Thyroid gland (tissue), 4 donors: Measurements from ENCODE around the gene SPATA9. TPM values are rescaled to one million over a fixed set of nuclear protein-coding genes. Genes with fewer than 3 reads are reported as not detected.

Experiments
- DNase-seq, 2 donors: peaks; one replicate each; pipeline ENCODE4 v3.0.0-alpha.2; 2019
- H3K27ac ChIP-seq, 3 donors: fragments of 200-600 bp; sonication (generic); 1 replicate in 2 of 3; 2 replicates in 1 of 3; pipeline ENCODE4 v1.5.1; 2016 to 2019; ENCODE audit warnings: mild to moderate bottlenecking in 1 of 3, moderate library complexity in 1 of 3
- H3K27me3 ChIP-seq: fragments of 200-600 bp; sonication (generic); one replicate; pipeline ENCODE4 v1.5.1; 2019
- H3K36me3 ChIP-seq, 2 donors: fragments of 200-600 bp; sonication (generic); one replicate each; pipeline ENCODE4 v1.5.1; 2016 to 2019
- H3K4me1 ChIP-seq, 2 donors: fragments of 200-600 bp; sonication (generic); one replicate each; pipeline ENCODE4 v1.5.1; 2017 to 2019
- H3K4me3 ChIP-seq, 3 donors: fragments of 200-600 bp; sonication (generic); replicated peaks in 1 of 3; 1 replicate in 2 of 3; 2 replicates in 1 of 3; pipeline ENCODE4 v1.5.1; 2016; ENCODE audit warnings: mild to moderate bottlenecking in 1 of 3
- H3K9me3 ChIP-seq: fragments of 200-600 bp; sonication (generic); one replicate; pipeline ENCODE4 v1.5.1; 2017
- CTCF ChIP-seq, 6 experiments: fragments of 200-600 bp in 3 of 6; fragments of 450-650 bp in 3 of 6; sonication (generic) in 3 of 6; IDR thresholded peaks; one replicate each; pipeline ENCODE4 v1.5.1; 2016 to 2019; ENCODE audit warnings: antibody characterized with exemption in 6 of 6, mild to moderate bottlenecking in 2 of 6, inconsistent platforms in 1 of 6, moderate library complexity in 1 of 6
- POLR2A ChIP-seq, 2 donors: fragments of 450-650 bp; IDR thresholded peaks; one replicate each; pipeline ENCODE4 v1.6.1; 2017; ENCODE audit warnings: antibody characterized with exemption in 2 of 2, mild to moderate bottlenecking in 2 of 2, moderate library complexity in 1 of 2
- WGBS, 2 donors: methylation state at CpG; one replicate each; pipeline ENCODE4 v1.1.5; 2017; 5-methylcytosine and 5-hydroxymethylcytosine counted together
- intact Hi-C: fragments of 100-400 bp; cut with DNase I; formaldehyde crosslinking; loops from one replicate; pipeline ENCODE4 v1.15.1; 2023
- total RNA-seq, 4 donors: library from RNA; depleted of rRNA; stranded (reverse); fragments of >200 nt; gene quantifications; one replicate each; pipeline ENCODE4 v1.2.3, GENCODE V29; 2016

The SPATA9 gene
- total RNA-seq, 4 donors from 2014 or later: not detected

DNA sequence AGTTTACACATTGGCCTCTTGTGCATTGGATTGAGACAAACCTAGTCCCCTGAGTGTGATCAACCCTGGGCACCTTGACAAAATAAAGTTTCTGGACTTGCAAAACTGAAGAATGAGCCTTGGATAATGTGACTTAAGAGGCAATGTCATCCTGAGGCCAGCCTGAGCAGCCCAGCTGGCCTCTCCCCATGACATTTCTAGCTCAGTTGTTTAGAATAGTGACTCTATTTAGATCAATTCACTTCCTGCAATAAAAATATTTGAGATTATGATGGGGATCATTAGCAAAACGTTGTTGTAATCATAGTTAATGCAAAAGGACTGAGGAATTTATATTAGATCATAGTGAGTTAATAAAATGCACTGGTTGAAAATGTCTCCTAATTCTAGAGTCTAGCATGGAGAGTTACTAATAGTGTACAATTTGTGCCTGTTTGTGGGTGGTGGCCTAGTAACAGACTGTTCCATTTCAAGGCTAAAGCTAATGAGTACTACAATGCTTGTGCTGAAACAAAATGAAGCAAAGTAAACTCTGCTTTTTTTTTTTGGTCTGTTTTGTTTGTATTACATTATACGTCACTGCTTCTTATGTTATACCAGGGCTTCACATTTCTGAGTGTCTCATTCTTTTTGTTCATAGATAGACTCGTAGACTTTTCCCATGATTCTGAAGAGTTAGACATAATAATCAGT is 37.4 kb upstream of the SPATA9 start:
- Histone ChIP-seq H3K27me3 (no peaks in the 10 kb centered on the region), H3K36me3 (no peaks in the 10 kb centered on the region), H3K9me3 (no peaks in the 10 kb centered on the region), H3K4me3 (no peak overlapping the region), H3K27ac (peak overlapping the region in 2 of 3 donors; percentile 62 to 70), H3K4me1 (peaks cover 0 to 16% of the 10 kb centered on the region in 2 donors)
- 42 to 52% methylated on average over 3 of the region's 3 CpGs for WGBS, 2 donors
- DNase-seq: no peak
- intact Hi-C loops: no loop called here
- TF ChIP-seq CTCF (IDR thresholded peaks at IDR 0.05) (no peak), POLR2A (IDR thresholded peaks at IDR 0.05) (no peak)

- Histone ChIP-seq H3K36me3 (no peaks in the 10 kb centered on the region), H3K27me3 (no peaks in the 10 kb centered on the region), H3K9me3 (no peaks in the 10 kb centered on the region), H3K4me1 (peaks cover 0 to 16% of the 10 kb centered on the region in 2 donors), H3K27ac (no peak overlapping the region), H3K4me3 (no peak overlapping the region)
- no peak for DNase-seq
- intact Hi-C loops: no loop called here
- TF ChIP-seq POLR2A (IDR thresholded peaks at IDR 0.05): no peak
- TF ChIP-seq CTCF (IDR thresholded peaks at IDR 0.05): no peak
- 94% methylated on average over 2 of the region's 2 CpGs for WGBS, 2 donors
These were observed 35.9 kb upstream of the SPATA9 start for GRCh38 chr5:95718738-95719137.

GRCh38 chr5:95718203-95718602 is 35.4 kb upstream of the SPATA9 start:
- Histone ChIP-seq H3K9me3 (no peaks in the 10 kb centered on the region), H3K27me3 (no peaks in the 10 kb centered on the region), H3K4me1 (peaks cover 0 to 16% of the 10 kb centered on the region in 2 donors), H3K27ac (no peak overlapping the region), H3K36me3 (no peaks in the 10 kb centered on the region), H3K4me3 (no peak overlapping the region)
- no peak for TF ChIP-seq CTCF (IDR thresholded peaks at IDR 0.05)
- TF ChIP-seq POLR2A (IDR thresholded peaks at IDR 0.05): no peak
- intact Hi-C loops: no loop called here
- WGBS, 2 donors: 86 to 90% methylated on average over 2 of the region's 2 CpGs
- DNase-seq: no peak

- H3K4me1 ChIP-seq: peaks cover 0 to 16% of the 10 kb centered on the region in 2 donors
- 89 to 94% methylated on average over 2 of the region's 2 CpGs for WGBS, 2 donors
- H3K36me3 ChIP-seq: no peaks in the 10 kb centered on the region
- DNase-seq: no peak
- H3K27me3 ChIP-seq: no peaks in the 10 kb centered on the region
- no peak overlapping the region for H3K27ac ChIP-seq
- no peaks in the 10 kb centered on the region for H3K9me3 ChIP-seq
- no peak overlapping the region for H3K4me3 ChIP-seq
- TF ChIP-seq CTCF (IDR thresholded peaks at IDR 0.05): no peak
- no peak for TF ChIP-seq POLR2A (IDR thresholded peaks at IDR 0.05)
- intact Hi-C loops: no loop called here
These were observed 34.6 kb upstream of the SPATA9 start for GRCh38 chr5:95717439-95717838.

GRCh38 chr5:95715799-95716461 is 33.1 kb upstream of the SPATA9 start:
- no peak for DNase-seq
- H3K27me3 ChIP-seq: no peaks in the 10 kb centered on the region
- H3K4me1 ChIP-seq: peaks cover 5 to 14% of the 10 kb centered on the region in 2 donors
- no peak overlapping the region for H3K27ac ChIP-seq
- intact Hi-C loops: no loop called here
- no peaks in the 10 kb centered on the region for H3K36me3 ChIP-seq
- WGBS, 2 donors: 90 to 96% methylated on average over 5 of the region's 5 CpGs
- no peak overlapping the region for H3K4me3 ChIP-seq
- no peak for TF ChIP-seq POLR2A (IDR thresholded peaks at IDR 0.05)
- no peak for TF ChIP-seq CTCF (IDR thresholded peaks at IDR 0.05)
- no peaks in the 10 kb centered on the region for H3K9me3 ChIP-seq
